ENCODE results near the gene C20orf202. TPM values are rescaled to one million over a fixed set of nuclear protein-coding genes. Genes with fewer than 3 reads are reported as not detected.

C20orf202 gene
- total and polyA plus RNA-seq, 8 donors = 0.13 to 0.23 (median 0.16) TPM; not detected in 4

GRCh38 chr20:1190847-1191246 is 12.4 kb upstream of the C20orf202 start:
- DNase-seq = no peak
- 70 to 85% methylated on average over 3 of the region's 3 CpGs for WGBS, 2 donors
- no peaks in the 10 kb centered on the region for H3K4me1 ChIP-seq
- intact Hi-C loops (cut with DNase I) = loop anchor here in 1 of 3 donors (10.0 kb wide), 1 partner anchor 376 kb away; no protein-coding TSS in a partner anchor
- no peaks in the 10 kb centered on the region for H3K27me3 ChIP-seq
- no peaks in the 10 kb centered on the region for H3K9me3 ChIP-seq
- no peak for ATAC-seq
- no peak overlapping the region for H3K4me3 ChIP-seq
- TF ChIP-seq CTCF (IDR thresholded peaks at IDR 0.05) = no peak
- H3K27ac ChIP-seq = no peak overlapping the region
- FAIRE-seq = no peak
- no peaks in the 10 kb centered on the region for H3K36me3 ChIP-seq

GRCh38 chr20:1191299-1191698 is 12.0 kb upstream of the C20orf202 start:
- Histone ChIP-seq H3K9me3 (no peaks in the 10 kb centered on the region), H3K4me1 (no peaks in the 10 kb centered on the region), H3K27ac (no peak overlapping the region), H3K27me3 (no peaks in the 10 kb centered on the region), H3K4me3 (no peak overlapping the region), H3K36me3 (no peaks in the 10 kb centered on the region)
- ATAC-seq (no peak), FAIRE-seq (no peak), DNase-seq (no peak)
- no peak for TF ChIP-seq CTCF (IDR thresholded peaks at IDR 0.05)
- intact Hi-C loops (cut with DNase I) = loop anchor here in 1 of 3 donors (10.0 kb wide), 1 partner anchor 376 kb away; no protein-coding TSS in a partner anchor
- WGBS, 2 donors = 83 to 86% methylated on average over 3 of the region's 3 CpGs

GRCh38 chr20:1195226-1195625 is 8.0 kb upstream of the C20orf202 start:
- FAIRE-seq (no peak), ATAC-seq (no peak)
- WGBS, 2 donors = 85 to 89% methylated on average over 1 of the region's 1 CpG

GRCh38 chr20:1196634-1197033 is 6.6 kb upstream of the C20orf202 start:
- intact Hi-C loops (cut with DNase I) = loop anchor here in 1 of 3 donors (10.0 kb wide), 1 partner anchor 382 kb away; no protein-coding TSS in a partner anchor
- FAIRE-seq = no peak

More at GRCh38 chr20:1195226-1195625, 8.0 kb upstream of the C20orf202 start:
- TF ChIP-seq CTCF (IDR thresholded peaks at IDR 0.05) = no peak
- Histone ChIP-seq H3K27ac (no peak overlapping the region), H3K27me3 (no peaks in the 10 kb centered on the region), H3K9me3 (no peaks in the 10 kb centered on the region), H3K4me3 (no peak overlapping the region), H3K4me1 (no peaks in the 10 kb centered on the region), H3K36me3 (no peaks in the 10 kb centered on the region)
- intact Hi-C loops (cut with DNase I) = loop anchor here in 1 of 3 donors (10.0 kb wide), 1 partner anchor 380 kb away; no protein-coding TSS in a partner anchor
- no peak for DNase-seq

More at GRCh38 chr20:1196634-1197033, 6.6 kb upstream of the C20orf202 start:
- 67 to 88% methylated on average over 2 of the region's 2 CpGs for WGBS, 2 donors
- Histone ChIP-seq H3K4me3 (no peak overlapping the region), H3K4me1 (no peaks in the 10 kb centered on the region), H3K9me3 (no peaks in the 10 kb centered on the region), H3K27me3 (no peaks in the 10 kb centered on the region), H3K27ac (no peak overlapping the region), H3K36me3 (no peaks in the 10 kb centered on the region)
- no peak for TF ChIP-seq CTCF (IDR thresholded peaks at IDR 0.05)
- ATAC-seq (no peak), DNase-seq (no peak)

Data from pancreas (tissue), 10 donors.